ENCODE measurements around the gene DYRK1B.

The DYRK1B gene

DNA sequence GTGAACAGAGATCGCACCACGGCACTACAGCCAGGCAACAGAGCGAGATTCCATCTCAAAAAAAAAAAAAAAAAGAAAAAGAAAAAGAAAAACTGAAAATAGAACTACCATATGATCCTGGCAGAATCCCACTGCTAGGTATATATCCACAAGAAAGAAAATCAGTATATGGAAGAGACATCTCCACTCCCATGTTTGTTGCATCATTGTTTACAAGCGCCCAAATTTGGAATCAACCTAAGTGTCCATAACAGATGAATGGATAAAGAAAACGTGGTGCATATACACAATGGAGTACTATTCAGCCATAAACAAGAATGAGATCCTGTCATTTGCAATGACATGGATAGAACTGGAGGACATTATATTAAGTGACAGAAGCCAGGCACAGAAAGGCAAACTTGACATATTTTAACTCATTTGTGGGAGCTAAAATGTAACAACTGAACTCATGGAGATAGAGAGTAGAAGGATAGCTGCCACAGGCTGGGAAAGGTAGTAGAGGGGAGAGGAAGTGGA lies 26.1 kb downstream of the DYRK1B start:
- DNase-seq: no peak

DNA sequence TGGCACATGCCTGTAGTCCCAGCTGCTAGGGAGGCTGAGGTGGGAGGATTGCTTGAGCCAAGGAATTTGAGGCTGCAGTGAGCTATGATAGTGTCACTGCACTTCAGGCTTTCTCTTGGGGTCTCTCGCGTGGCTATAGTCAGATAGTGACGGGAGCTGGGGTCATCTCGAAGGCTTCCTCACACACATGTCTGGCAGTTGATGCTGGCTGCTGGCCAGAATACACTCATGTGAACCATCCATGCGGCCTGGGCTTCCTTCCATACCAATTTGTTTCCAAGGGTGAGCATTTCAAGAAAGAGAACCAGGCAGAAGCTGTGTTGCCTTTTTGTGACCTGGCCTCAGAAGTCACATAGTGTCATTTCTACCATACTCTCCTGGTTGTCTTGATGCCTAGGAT lies 28.9 kb downstream of the DYRK1B start:
- DNase-seq: no peak

DNA sequence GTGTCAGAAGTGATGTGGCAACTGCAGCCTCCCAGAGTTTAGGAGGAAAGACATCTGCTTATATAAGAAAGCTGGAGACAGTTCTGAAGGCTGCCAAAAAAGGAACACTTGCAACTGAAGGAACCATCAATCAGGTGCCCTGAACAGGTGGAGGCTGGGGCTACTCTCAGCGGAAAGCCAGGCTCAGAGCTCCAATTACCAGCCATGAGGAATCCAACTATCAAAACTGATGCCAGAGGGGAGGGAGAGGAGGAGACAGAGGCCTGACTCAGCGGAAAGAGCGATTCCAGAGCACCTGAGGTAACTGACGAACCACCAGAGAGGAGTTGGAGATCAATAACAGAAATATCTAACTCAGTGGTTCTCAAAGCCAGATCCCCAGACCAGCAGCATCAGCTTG lies 31.0 kb downstream of the DYRK1B start:
- DNase-seq: no peak

DNA sequence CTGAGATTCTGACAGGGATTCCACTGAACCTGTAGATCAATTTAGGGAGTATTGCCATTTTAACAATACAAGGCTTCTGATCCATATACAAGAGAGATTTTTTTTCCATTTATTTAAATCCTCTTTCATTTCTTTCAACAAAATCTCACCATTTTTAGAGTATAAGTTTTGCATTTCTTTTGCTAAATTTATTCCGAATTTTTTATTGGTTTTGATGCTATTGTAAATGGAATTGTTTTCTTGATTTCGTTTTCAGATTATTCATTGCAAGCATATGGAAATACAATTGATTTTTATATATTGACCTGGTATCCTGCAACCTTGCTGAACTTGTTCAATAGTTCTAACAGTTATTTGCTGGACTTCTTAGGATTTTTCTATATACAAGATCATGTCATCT lies 36.9 kb downstream of the DYRK1B start:
- DNase-seq: no peak

DNA sequence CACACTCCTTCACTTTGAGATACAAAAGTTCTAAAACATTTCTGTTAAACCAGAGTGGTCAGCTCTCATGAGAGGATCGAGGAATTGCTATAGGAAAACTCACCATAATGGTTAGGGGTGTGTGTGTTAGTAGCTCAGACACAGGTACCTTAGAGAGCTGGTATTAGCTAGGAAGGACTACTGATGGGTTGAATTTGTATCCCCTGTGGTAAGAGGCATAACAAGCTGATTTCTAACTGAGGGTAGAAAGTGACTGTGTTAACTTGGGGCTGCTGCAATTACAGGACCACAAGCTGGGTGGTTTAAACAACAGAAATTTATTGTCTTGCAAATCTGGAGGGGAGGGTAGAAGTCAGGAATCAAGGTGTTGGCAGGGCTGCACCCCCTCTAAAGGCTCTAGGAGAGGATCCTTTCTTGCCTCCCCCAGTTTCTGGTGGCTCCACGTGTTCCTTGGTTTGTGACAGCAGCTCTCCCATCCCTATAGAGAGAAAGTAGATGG lies 37.9 kb downstream of the DYRK1B start:
- no peak for DNase-seq

DNA sequence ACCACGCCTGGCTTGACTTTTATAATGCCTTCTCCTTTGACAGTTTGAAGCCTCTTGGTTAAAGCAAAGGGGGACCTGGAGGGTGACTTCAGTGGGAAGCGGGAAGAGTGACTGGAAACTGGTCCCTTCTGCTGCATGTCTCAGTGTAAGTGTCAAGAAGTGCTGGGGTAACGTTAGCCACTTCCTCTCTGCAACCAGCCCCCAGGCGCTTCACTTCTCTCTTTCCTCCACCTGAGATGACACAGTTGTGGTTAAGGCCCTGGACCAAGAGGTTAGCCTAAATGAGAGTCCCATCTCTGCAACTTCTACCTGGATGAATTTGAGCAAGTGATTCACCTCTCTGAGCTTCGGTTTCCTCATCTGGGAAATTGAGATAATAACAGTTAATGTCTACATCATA lies 39.0 kb downstream of the DYRK1B start:
- DNase-seq: no peak

DNA sequence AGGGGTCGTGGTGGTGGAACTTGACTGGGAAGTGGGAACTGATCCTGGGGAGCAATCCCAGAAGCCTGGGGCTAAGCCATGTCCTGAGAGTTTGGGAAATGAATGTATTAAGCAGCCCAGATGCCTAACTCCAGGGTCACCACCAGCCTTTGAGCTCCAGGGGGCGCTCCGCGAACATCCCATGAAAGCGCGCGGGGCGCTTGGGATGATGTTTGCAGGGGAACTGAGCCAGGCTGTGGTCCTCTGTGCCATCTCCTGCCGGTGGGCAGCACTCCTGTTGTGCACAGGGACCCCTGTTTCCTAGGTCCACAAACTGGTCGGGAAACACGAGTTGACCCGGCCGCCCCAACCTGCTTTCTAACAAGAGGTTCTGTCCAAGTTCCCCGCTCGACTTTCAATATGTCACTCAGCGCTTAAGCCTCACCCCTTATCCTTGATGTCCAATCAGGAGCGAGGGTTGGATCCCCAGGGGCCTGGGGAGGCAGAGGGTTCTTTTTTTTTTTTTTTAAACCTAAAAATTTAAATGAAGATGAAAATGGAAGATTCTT lies 40.9 kb downstream of the DYRK1B start:
- DNase-seq: peak; percentile 79

DNA sequence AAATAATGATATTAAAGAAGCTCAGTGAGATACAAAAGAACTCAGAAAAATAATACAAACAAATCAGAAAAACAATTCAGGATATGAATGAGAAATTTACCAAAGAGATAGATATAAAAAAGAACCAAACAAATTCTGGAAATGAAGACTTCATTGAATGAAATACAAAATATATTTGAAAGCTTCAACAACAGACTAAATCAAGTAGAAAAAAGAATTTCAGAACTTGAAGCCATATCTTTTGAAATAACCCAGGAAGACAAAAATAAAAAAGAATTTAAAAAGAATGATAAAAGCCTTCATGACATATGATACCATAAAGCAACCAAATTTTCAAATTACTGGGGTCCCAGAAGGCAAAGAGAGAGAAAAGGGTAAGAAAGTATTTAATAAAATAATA lies 45.7 kb downstream of the DYRK1B start:
- no peak for DNase-seq

DNA sequence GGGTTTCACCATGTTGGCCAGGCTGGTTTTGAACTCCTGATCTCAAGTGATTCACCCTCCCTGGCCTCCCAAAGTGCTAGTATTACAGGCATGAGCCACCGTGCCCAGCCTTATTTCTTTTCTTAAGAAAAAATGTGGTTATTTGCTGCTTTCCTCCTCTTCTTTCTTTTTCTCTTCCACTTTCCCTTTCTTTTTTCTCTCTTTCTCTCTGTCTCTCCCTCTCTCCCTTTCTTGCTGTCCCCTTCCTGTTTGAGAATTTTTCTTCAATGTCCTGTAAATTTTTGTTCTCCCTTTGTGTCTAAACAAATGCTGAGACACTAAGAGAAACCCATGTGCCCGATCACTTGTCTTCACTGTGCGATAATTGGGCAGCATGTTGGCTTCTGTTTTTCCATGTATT lies 53.1 kb downstream of the DYRK1B start:
- no peak for DNase-seq

DNA sequence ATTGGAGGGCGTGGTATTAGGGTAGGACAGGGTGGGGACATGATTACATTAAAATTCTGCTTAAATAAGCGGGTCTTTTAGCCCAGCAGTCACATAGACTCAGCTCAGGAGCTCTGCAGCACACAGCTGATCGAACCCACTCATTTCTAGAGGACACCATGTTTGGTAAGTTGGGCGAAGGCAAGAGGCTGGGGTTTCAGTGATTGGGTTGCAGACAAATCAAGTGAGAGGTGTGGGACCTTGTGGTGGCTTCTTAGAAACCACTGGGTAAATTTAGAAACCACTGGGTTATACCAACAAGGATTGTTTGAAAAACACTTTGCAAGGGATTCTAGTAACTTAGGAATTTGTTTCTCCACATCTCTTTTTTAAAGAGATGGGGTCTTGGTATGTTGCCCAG lies 55.2 kb downstream of the DYRK1B start, which contains the start of gene LEUTX:
TSS of gene LEUTX (plus strand) at position 92 of the 400 bp plus-strand sequence. CDS start at position 159, 67 bp downstream.
- DNase-seq: no peak

Measured in NCI-H2081 (cell line).